HG03066 (cell line): ENCODE results near the gene ATP8A2.

Experiments used
- ATAC-seq: cut with Tn5 transposase; IDR thresholded peaks from one replicate; pipeline ENCODE4 v1.9.1; 2021; ENCODE audit warnings: low read depth; ENCODE audit not compliant: unreplicated experiment

The ATP8A2 gene

DNA sequence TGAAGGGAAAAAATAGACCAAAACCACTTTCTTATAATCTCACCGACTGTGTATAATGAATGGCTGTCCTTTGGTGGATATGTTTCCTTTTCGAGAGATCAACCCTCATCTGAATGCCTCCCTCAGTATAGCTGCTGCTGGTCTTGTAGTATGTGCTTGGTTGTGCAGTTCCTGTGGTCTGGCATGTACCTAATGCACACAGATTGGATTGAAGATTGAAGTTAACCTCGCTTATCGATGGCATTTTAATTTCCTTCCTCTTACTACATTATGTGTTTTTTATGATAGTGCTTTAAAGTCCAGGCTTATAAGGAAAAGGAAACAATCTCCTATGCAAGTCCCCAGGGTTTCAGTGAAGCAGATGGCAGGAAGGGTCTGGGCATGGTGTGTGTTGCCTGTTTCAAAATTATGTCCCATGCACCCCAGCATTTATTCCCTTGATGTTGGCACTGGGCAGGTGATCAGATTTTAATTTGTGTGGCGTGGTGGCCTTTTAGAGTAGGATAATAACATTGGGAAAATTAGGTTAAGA, 346.0 kb downstream of the ATP8A2 start:
- ATAC-seq, result no peak

DNA sequence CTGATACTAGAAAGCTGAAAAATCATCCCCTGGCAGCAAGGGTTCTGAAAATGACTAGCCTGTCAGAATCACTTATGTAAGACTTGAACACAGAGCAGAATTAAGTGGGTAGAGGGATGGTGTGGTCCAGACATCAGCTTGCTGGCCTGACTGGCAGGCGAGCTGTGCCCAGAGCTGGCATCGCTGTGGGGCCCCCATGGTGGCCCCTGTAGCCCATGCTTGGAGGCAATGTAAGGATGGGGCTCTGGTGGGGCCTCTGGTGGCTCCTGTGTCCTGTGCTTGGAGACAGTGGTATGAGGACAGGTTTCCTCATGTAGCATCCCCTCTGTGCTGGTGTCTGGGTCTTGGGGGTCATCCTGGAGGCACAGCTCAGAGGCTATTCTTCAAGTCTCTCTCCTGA, 347.9 kb downstream of the ATP8A2 start:
- ATAC-seq, result no peak

DNA sequence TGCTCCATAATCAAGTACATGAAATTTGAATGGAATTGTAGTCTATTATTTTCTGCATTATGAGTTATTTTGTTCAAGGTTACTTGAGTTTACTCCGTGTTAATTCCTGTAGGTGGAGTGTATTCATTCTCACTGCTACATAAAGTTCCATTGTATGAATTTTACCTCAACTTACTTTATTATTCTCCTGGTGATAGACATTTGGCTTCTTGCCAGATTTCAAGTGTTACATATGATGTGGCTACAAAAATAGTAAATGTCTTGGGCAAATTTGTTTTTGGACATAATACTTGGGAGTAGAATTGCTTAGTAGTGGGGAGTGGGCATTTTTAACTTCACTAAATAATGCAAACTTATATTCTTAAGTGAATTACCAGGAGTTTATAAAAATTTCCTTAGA, 351.1 kb downstream of the ATP8A2 start:
- no peak for ATAC-seq

DNA sequence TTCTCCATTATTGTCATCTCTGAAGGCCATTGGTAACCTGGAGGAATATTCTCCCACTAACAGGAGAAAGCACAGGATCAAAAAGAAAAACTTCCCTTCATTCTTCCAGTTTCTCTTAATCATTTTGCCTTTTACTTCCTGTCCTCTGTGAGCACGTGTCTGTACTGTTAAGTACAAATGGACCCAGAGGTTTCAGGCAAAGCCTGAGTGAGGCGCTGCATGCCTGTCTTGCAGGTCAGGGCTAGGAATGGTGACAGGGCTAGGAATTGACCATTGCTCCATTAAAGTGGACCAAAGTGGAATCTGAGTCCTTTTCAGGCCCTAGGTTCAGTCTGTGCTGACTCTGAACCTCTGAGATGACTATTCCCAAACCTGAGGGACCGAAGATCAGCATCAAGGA, 353.3 kb downstream of the ATP8A2 start:
- ATAC-seq, result no peak

GRCh38 chr13:25727250-25727649, 355.5 kb downstream of the ATP8A2 start:
- no peak for ATAC-seq

- no peak for ATAC-seq
These were observed 356.0 kb downstream of the ATP8A2 start for GRCh38 chr13:25727810-25728209.

- ATAC-seq, result no peak
These were observed 357.4 kb downstream of the ATP8A2 start for GRCh38 chr13:25729201-25729600.

DNA sequence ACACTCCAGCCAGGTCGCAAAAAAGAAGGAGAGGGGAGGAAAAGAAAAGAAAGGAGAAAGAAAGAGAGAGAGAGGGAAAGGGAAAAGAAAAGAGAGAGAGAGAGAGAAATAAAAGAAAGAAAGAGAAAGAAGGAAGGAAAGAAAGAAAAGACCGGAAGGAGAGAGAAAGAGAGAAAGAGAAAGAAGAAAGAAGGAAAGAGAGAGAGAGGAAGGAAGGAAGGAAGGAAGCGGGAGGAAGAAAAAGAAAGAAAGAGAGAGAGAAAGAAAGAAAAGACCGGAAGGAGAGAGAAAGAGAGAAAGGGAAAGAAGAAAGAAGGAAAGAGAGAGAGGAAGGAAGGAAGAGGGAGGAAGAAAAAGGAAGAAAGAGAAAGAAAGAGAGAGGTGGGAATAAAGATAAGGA, 359.3 kb downstream of the ATP8A2 start:
- no peak for ATAC-seq

GRCh38 chr13:25731536-25731935, 359.8 kb downstream of the ATP8A2 start:
- ATAC-seq, result no peak

- ATAC-seq, result no peak
These were observed 360.5 kb downstream of the ATP8A2 start for GRCh38 chr13:25732111-25732865.

DNA sequence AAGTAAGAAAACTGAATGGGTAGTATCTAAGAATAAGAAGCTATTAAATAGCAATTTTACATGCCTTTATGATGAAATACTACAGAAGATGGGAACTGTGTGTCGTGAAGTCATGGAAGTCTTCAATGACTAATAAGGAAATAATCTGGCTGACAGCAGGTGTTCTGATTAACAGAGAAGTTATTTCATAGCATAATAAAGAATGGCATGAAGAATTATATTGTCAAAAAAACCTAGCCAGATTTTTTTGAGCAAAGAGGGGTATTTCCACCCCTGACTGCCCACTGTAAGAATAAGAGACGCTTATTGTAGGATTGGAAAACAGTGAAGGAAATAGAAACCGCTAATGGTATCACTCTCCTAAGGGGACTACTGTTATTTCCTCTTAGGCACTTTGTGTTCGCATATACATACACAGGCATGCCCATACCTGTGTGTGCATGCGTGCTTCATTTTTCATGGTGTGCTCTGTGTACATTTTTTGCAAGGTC, 361.3 kb downstream of the ATP8A2 start:
- no peak for ATAC-seq

- no peak for ATAC-seq
These were observed 362.1 kb downstream of the ATP8A2 start for GRCh38 chr13:25733696-25734435.

DNA sequence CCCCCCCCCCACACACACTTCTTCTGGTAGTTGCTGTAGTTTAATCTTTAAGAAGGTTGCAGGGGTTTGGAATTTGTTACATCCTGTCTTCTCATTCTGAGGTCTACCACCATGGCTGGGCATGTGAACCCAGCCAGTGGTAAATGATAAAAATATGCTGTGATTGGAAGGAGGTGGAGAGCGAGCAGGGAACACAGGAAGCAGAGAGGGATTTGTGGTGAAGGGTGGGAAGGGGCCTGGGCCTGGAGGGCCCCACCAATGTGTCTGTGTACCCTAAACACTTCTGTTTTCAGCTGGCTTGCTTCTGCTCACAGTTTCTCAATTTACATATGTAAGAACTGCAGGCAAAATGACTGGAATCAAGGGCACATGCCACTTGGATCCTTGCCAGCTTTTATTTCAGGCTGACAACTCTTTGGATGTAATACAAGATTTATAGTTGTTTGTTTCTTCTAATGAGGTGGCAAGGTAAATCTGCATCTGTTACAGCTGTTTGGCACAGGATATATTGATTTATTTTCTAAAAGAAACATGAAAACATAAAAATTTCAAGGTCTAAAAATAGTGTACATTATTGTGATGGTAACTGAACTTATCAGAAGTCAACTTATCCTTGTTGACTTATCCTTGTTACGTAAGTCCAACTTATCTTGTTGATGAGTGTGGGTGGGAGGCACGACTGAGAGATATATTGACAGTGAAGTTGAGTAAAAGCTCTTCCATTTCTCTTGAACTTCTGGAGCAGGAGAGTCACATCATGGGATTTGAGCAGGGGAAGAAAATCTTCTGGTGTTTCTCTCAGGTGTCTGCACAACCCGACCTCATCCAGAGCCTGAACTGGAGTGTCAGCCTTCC, 366.8 kb downstream of the ATP8A2 start:
- no peak for ATAC-seq

GRCh38 chr13:25739376-25739775, 367.6 kb downstream of the ATP8A2 start:
- no peak for ATAC-seq

DNA sequence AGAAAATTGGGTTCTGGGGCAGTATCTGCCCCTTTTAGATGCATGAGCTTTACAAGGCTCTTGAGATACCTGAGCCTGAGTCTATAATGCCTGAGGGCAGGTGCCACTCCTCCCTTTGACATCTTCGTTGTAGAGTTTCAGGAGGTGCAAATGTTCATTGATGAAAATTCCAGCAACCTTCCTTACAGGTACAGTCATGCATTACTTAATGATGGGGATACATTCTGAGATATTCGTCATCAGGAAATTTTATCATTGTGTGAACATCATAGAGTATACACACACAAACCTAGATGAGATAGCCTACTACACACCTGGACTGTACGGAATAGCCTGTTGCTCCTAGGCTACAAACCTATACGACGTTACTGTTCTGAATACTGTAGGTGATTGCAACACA, 370.0 kb downstream of the ATP8A2 start:
- ATAC-seq, result no peak

- ATAC-seq, result no peak
These were observed 370.4 kb downstream of the ATP8A2 start for GRCh38 chr13:25742220-25742619.

DNA sequence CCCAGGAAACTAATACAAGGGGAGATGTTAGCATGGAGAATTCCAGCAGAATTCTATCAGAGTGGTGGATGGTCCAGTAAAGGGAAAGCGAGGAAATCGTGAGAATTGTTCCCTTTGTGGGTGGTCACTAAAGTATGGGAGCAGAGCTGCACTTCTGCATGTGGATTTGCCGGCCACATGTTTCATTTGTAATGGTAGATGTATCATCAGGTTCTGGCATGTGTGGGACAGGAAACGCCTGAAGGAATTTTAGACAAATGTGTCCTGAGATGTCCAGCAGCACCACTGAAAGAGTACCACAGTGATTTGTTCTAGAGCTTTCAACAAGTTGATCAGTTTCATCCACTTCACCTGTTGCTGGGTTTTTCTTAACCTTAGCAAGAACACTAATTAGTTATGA, 371.6 kb downstream of the ATP8A2 start:
- no peak for ATAC-seq

DNA sequence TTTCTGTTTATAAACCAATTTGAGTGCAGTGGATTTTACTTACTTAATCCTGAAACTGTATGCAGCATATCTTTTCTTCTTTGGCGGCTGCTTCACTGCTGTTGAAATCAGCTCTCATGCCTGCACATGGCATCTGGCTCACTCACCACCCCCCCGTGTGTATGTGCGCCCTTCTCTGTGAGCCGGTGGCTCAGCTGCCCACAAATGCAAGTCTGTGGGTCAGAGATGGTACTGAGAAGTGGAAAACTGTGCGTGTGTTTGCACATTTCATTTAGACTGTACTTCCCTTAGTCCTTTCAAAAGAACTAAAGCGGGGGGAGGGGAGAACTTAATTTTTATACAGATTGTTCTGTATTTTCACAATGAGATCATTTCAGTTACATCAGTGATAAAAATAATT, 372.4 kb downstream of the ATP8A2 start:
- no peak for ATAC-seq

DNA sequence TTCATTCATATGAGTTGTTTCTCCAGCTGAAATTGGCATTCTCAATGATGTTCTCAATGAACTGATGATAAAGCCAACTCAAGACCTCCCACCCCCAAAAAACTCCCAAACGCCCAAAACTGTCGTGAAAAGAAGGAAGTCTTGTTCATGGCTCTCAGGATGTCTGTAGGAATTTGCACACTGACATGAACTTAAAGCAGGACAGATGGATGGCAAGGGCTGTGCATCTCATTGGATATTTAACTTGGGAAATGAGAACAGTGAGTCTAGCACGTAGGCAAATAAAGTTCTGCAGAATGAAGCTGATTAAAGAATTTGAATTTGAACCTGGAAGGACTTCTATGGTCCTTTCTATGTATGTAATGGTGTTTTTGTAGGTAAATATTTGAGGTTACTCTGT, 374.4 kb downstream of the ATP8A2 start:
- no peak for ATAC-seq

- ATAC-seq, result no peak
These were observed 381.3 kb downstream of the ATP8A2 start for GRCh38 chr13:25752957-25753551.
